T follicular helper cell (primary cell): ENCODE measurements around the gene CYSRT1.

ENCODE experiments used
- DNase-seq: peaks from one replicate; pipeline ENCODE4 v3.0.0-alpha.2; 2020; ENCODE audit warnings: low read depth

Gene CYSRT1

GRCh38 chr9:137212520-137212919 lies 12.5 kb upstream of the CYSRT1 start:
- no peak for DNase-seq

DNA sequence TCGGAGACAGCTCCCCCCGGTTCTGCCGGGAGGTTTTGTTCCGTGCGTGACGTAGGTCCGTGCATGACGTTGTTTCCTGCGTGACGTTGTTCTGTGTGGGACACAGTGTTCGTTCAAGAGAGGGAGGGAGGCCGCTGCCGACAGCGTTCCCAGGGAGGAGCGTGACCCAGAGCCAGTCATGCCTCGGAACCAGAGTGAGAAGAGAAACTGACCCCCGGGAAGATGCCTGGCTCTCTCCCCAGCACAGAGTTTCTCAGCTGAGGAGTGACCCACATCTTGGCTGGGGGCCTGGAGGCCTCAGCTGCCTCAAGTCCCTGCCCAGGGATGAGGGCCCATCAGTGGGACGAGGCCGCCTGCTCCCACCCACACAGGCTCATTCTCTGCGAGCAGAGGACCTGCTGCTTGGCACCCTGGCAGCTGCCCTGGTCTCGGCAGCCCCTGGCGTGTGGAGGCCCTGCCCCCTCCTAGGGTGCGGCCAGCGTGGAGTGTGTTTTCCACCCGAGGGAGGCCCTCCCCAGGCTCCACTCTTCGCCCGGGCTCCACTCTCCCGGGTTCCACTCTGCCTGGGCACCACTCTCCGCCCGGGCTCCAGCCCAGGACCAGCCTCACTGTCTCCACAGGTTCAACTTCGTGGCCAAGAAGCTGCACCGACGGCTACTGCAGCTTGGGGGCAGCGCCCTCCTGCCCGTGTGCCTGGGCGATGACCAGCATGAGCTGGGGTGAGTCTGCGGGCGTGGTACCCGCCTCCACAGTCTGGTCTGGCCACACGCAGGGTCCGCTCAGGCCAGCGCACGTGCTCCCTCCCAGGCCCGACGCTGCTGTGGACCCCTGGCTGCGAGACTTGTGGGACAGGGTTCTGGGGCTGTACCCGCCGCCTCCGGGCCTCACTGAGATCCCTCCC lies 11.6 kb upstream of the CYSRT1 start:
- no peak for DNase-seq

- DNase-seq = no peak
Observed at GRCh38 chr9:137214620-137215019, 10.4 kb upstream of the CYSRT1 start.

DNA sequence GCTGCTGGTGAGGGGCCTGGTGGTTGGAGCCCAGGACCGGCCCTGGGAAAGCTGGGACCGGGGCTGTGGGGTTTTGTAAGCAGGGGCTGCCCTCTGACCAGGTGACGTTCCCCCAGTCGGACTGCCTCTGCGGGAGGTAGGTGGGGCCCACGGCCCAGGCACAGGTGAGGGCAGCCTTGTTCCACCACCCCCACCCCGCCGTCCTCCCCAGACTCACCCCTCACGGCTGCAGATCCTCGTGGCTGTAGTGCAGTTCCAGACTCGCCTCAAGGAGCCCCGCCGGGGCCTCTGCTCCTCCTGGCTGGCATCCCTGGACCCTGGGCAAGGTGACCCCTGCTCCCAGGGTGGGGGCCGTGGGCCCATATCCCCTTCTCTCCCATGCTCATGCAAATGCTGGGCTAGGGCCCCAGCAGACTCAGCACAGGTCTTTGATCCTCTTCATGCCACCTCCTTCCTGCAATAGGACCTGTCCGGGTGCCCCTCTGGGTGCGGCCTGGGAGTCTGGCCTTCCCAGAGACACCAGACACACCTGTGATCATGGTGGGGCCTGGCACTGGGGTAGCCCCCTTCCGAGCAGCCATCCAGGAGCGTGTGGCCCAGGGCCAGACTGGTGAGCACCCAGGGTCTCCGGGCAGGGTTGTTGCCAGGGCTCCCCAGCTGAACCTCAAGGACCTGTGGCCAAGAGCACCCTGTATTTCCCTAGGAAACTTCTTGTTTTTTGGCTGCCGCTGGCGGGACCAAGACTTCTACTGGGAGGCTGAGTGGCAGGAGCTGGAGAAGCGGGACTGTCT lies 9.6 kb upstream of the CYSRT1 start:
- DNase-seq = no peak

GRCh38 chr9:137216188-137216965 lies 8.6 kb upstream of the CYSRT1 start:
- DNase-seq = no peak

DNA sequence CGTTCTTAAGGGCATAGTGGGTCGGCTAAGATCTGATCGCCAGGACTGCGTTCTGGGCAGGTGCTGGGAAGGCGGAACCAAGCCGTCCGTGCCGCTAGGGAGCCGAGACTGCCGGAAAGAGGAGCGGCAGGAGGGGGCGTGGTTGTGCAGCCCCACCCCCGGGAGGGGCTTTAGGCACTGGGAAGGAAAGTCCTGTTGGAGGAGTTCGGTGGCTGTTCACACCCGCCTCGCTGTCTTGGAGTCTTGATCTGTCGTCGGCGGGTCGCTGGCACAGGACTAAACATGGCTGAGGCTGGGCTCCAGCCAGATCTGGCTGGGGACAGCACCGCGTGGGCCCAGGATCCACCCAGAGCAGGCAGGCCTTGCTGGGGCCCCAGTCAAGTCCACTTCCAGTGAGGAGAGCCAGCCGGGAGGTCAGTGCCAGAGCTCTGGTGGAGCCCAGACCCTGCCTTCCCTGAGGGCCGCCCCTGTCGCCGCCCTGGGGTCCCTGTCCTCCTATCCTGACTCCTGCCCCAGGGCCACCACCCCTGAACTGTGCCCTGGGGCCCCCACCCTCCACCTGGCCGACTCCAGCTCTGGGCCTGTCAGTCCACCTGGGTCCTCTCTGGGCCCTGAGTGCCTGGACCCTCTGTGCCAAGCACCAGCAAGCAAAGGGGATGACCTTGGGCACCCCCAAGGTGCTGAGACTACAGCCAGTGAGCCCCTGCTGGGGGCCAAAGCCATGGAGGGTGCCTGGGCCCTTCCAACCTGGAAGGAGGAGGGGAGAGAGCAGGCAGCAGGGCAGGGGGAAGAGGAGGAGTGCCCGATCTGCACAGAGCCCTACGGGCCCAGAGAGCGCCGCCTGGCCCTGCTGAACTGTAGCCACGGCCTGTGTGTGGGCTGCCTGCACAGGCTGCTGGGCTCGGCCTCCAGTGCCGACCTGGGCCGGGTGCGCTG lies 7.4 kb upstream of the CYSRT1 start:
- no peak for DNase-seq

DNA sequence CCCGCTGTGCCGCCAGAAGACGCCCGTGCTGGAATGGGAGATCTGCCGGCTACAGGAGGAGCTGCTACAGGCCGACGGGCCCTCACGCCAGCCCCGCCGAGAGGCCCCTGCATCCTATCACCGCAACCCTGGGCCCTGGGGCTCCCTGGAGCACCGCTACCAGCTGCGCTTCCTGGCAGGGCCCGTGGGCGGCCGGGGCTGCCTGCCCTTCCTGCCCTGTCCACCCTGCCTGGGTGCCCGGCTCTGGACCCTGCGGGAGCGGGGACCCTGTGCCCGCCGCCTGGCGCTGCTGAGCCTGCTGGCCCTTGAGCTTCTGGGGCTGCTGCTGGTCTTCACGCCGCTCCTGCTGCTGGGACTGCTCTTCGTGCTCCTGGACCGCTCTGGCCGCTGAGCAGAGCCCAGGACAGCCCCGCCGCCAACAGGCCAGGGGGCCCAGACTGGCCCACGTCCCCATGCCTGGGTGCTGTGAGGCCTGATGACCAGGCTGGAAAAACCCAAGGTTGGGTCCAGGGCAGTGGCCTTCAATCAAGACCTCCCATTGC lies 6.7 kb upstream of the CYSRT1 start:
- no peak for DNase-seq

- DNase-seq = no peak
Observed at GRCh38 chr9:137218754-137219271, 6.2 kb upstream of the CYSRT1 start.

DNA sequence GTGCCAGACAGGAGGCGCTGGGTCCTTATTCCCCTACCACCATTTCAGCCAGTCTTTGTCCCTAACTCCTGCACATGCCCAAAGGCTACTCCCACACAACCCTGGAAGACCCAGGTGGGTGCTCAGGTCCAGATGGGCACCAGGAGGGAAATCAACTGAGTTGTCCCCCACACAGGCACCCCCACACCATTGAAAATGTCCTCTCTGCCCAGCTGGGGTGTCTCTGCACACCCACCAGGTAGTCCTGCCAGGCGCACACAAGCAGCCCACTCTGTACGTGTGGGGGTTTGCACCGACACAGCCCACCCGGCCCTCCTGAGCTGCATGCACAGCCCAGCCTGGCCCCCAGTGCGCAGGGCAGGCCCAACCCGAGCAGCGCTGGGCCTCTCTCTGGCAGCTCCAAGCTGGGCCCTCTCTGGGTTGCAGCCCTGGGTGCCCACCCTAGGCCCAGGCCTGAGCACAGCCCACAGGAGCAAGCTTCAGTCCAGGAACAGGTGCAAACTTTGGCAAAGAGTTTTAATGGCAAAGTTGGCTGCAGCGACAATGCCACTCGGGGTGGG lies 5.1 kb upstream of the CYSRT1 start:
- no peak for DNase-seq

DNA sequence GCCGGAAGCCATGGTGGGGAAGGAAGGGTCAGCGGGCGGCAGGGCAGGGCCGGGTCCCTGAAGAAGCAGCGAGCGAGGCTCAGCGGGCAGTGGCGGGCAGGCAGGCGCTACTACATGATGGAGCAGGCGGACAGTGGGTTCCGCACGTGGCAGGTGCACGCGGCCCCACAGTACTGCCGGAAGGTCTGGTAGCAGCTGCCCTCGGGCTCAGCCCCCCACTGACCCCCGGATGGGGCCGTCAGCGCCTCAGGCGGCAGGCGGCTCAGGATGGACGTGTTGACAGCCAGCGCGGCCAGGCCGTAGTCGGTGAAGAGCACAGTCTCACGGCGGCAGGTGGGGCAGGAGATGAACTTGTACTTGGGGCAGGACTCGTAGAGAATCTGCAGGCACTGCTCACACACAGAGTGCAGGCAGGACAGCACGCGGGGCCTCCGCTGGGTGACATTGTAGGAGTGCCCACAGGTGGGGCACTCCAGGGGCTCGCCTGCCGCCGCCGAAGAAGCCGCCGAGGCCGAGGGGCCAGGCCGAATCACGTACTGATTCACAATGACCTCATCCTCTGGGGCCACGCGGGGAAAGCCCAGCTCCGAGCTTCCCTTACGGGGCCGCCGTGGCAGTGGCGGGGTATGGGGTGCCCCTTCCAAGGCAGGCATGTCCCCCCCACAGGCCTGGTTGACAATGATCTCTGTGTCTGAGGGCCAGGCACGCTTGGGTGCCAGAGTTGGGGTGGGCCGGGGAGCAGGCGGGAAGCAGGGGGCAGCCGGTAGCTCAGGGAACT lies 4.5 kb upstream of the CYSRT1 start:
- DNase-seq = no peak

DNA sequence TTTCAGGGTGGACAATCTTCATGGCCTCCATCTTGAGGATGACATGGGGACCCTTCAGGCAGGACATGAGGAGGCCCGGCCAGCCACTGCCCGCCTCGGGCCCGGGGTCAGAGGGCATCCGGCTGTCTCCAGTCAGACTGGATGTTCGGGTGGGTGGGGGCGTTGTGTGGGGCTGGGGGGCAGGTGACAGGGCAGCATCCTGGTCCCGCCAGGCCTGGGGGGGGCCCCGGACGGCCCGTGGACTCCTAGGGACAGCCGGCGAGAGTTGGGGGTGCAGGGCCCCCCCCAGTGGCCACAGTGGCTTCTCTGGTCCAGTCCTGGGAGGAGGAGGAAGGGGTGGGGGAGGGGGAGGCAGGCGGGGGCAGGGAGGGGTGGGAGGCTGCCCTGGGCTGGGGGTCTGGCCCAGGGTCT lies 3.9 kb upstream of the CYSRT1 start:
- DNase-seq = no peak

GRCh38 chr9:137221506-137222111 lies 3.4 kb upstream of the CYSRT1 start:
- no peak for DNase-seq

DNA sequence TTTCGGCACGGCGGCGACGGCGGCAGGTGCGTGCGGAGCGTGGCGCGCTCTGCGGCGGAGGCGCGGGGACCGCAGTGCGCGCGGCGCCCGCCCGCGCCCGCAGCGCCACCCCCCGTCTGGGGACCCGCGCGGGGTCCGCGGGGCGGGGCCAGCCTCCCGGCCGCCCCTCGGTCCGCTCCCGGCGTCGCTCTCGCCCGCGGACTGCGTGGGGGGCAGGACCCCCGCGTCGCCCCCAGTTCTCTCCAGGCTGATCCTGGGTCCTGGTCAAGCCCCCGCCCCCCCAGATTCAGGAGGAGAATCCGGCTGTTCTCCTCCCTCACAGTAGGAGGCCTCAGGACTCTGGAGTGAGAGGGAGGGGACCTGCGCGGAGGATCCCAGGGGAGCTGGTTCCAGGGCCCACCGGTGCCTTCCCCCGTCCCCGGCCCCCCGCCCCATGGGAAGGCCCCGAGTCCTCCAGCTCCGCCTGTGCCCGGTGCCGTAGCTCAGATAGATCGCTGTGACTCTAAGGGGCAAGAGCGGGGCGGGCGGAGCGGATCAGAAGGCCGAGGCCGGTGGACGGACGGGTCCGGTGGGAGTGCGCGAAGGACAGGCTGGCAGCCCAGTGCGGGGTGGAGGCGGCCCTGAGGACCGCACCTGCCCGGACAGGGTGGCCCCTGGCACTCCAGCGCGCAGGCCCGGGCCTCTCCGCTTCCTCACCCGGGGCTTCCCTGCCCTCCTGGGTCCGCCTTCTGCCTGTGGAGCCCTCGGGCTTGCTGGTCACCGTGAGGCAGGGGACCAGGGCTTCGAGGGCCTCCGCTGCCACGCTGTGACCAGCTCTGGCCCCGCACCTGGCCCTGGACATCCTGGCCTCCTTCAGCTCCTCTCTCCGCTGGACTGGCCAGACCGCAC lies 2.5 kb upstream of the CYSRT1 start, which contains the start of gene RNF208:
Gene RNF208 (minus strand): TSS at position 51 of the 888 bp plus-strand sequence. CDS start 1,028 bp downstream, outside the sequence.
- no peak for DNase-seq

GRCh38 chr9:137223078-137223970 lies 1.6 kb upstream of the CYSRT1 start:
- DNase-seq = peak; percentile 97

DNA sequence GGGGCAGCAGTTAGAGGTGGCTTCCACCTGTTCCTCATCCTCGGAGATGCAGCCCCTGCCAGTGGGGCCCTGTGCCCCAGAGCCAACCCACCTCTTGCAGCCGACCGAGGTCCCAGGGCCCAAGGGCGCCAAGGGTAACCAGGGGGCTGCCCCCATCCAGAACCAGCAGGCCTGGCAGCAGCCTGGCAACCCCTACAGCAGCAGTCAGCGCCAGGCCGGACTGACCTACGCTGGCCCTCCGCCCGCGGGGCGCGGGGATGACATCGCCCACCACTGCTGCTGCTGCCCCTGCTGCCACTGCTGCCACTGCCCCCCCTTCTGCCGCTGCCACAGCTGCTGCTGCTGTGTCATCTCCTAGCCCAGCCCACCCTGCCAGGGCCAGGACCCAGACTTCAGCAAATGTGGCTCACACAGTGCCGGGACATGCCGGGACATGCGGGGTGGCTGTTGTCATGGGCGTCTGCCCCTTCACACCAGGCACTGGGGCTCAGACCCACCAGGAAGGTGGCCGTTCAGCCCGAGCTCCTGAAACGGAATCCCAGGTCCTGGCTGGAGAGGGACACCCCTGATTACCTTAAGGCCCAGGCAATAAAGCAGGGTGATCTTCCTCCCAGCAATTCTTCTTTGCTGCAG lies 841 bp downstream of the CYSRT1 start:
- no peak for DNase-seq

- no peak for DNase-seq
Observed at GRCh38 chr9:137226338-137227053, 1.5 kb downstream of the CYSRT1 start.
